Parathyroid adenoma (tissue), 2 donors: ENCODE data around the gene COMMD4.
"Not testable (repeated sequence)": the region's sequence is repeated elsewhere in the genome, so short reads cannot be mapped to it uniquely, and the experiment has no call there.

ENCODE experiments used
- H2AFZ ChIP-seq: fragments of 300-600 bp; sonication (generic); one replicate; pipeline ENCODE4 v1.7.0; 2017; ENCODE audit warnings: antibody characterized with exemption, mild to moderate bottlenecking
- H3K27ac ChIP-seq: fragments of 300-600 bp; sonication (generic); one replicate; pipeline ENCODE4 v1.7.0; 2017
- H3K27me3 ChIP-seq: fragments of 300-600 bp; sonication (generic); one replicate; pipeline ENCODE4 v1.7.0; 2017; ENCODE audit warnings: low read length; ENCODE audit not compliant: control insufficient read depth, insufficient read depth
- H3K36me3 ChIP-seq: fragments of 300-600 bp; sonication (generic); one replicate; pipeline ENCODE4 v1.7.0; 2017; ENCODE audit warnings: low read length; ENCODE audit not compliant: control insufficient read depth, insufficient read depth
- H3K4me1 ChIP-seq: fragments of 300-600 bp; sonication (generic); one replicate; pipeline ENCODE4 v1.7.0; 2017; ENCODE audit warnings: control low read depth
- H3K4me2 ChIP-seq: fragments of 300-600 bp; sonication (generic); one replicate; pipeline ENCODE4 v1.7.0; 2017; ENCODE audit warnings: low read length
- H3K4me3 ChIP-seq: fragments of 300-600 bp; sonication (generic); one replicate; pipeline ENCODE4 v1.7.0; 2017; ENCODE audit warnings: low read depth, low read length
- H3K79me2 ChIP-seq: fragments of 300-600 bp; sonication (generic); one replicate; pipeline ENCODE4 v1.7.0; 2017; ENCODE audit warnings: control low read depth
- H3K9ac ChIP-seq: fragments of 300-600 bp; sonication (generic); one replicate; pipeline ENCODE4 v1.7.0; 2017; ENCODE audit warnings: mild to moderate bottlenecking
- H3K9me3 ChIP-seq: fragments of 300-600 bp; sonication (generic); one replicate; pipeline ENCODE4 v1.7.0; 2017; ENCODE audit warnings: low read length; ENCODE audit not compliant: control insufficient read depth
- TF ChIP-seq, protein P1 (sequence below): fragments of 300-600 bp; sonication (generic); IDR thresholded peaks from one replicate; pipeline ENCODE4 v1.7.0; 2017; ENCODE audit warnings: antibody characterized with exemption, mild to moderate bottlenecking
- donor health status: primary hyperparathyroidism.

The COMMD4 gene

DNA sequence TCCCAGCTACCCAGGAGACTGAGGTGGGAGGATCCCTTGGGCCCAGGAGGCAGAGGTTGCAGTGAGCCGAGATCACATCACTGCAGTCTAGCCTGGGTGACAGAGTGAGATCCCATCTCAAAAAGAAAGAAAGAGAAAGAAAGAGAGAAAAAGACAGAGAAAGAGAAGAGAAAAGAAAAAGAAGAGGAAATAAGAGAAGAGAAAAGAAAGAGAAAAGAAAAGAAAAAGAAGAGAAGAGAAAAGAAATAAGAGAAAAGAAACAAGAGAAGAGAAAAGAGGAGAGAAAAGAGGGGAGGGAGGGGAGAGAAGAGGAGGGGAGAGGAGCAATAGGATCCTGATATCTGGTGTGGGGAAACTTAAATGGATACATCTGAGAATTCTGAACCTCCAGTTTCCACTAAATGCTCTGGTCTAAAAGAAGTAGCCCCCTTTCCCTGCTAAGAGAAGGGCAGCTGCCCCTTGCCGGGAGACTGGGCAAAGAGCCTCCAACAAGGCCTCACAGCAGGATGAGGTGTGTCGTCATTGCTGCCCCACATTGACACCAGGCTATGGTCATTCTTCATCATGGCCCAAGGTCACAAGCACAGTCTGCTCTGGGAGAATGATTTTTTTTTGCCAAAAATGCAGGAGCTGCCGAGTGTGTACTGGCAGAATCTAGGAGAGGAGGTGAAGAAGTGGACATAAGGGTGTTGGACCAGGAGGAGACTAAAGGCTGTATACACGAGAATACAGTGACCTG, 21.1 kb upstream of the COMMD4 start:
- Histone ChIP-seq H3K9ac (no peak overlapping the region), H3K4me1 (no peaks in the 10 kb centered on the region), H3K27ac (no peak overlapping the region), H3K4me2 (no peak overlapping the region), H3K4me3 (no peak overlapping the region), H2AFZ (no peak overlapping the region), H3K9me3 (no peaks in the 10 kb centered on the region), H3K79me2 (no peaks in the 10 kb centered on the region), H3K27me3 (no peaks in the 10 kb centered on the region), H3K36me3 (no peaks in the 10 kb centered on the region)
- TF ChIP-seq, protein P1, sequence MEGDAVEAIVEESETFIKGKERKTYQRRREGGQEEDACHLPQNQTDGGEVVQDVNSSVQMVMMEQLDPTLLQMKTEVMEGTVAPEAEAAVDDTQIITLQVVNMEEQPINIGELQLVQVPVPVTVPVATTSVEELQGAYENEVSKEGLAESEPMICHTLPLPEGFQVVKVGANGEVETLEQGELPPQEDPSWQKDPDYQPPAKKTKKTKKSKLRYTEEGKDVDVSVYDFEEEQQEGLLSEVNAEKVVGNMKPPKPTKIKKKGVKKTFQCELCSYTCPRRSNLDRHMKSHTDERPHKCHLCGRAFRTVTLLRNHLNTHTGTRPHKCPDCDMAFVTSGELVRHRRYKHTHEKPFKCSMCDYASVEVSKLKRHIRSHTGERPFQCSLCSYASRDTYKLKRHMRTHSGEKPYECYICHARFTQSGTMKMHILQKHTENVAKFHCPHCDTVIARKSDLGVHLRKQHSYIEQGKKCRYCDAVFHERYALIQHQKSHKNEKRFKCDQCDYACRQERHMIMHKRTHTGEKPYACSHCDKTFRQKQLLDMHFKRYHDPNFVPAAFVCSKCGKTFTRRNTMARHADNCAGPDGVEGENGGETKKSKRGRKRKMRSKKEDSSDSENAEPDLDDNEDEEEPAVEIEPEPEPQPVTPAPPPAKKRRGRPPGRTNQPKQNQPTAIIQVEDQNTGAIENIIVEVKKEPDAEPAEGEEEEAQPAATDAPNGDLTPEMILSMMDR = no peak

DNA sequence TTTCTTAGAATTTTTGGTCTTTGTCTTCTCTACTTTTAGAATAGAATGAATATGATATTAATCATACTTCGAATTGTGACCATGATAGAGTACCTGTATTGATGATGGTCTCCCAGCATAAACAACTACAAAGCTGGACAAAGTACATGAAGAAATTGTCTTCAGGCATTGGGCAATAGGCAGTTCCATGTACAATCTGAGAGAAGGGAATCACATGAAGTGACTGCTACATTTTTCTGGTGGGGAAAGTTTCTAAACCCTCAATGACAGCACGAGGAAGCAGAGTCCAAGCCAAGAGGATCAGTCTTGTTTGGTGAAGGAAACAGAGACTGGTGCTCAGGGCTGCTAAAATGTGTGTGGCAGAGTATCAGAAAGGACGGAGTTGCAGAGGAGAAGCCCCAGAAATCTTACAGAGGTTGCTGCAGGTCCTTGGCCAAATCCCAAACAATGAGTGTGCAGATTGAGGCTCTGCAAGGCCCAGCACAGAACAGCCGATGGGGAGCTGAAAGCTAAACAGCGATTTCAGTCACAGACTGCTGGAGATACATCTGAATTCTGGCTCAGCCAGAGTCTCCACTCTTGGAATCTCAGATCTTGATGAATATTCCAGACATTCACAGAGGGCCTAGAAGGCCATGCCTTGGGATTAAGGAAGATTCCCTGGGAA, 16.5 kb upstream of the COMMD4 start:
- not testable (repeated sequence) for H3K9ac ChIP-seq, H3K4me2 ChIP-seq, H3K9me3 ChIP-seq, H3K36me3 ChIP-seq, H2AFZ ChIP-seq, H3K4me1 ChIP-seq, H3K27me3 ChIP-seq, H3K4me3 ChIP-seq, H3K79me2 ChIP-seq, H3K27ac ChIP-seq

- H2AFZ ChIP-seq = no peak overlapping the region
- H3K9me3 ChIP-seq = no peaks in the 10 kb centered on the region
- no peak overlapping the region for H3K27ac ChIP-seq
- no peak overlapping the region for H3K4me3 ChIP-seq
- H3K9ac ChIP-seq = no peak overlapping the region
- no peak overlapping the region for H3K4me2 ChIP-seq
- no peaks in the 10 kb centered on the region for H3K79me2 ChIP-seq
- no peaks in the 10 kb centered on the region for H3K4me1 ChIP-seq
- no peaks in the 10 kb centered on the region for H3K36me3 ChIP-seq
- TF ChIP-seq, protein P1 = no peak
- H3K27me3 ChIP-seq = no peaks in the 10 kb centered on the region
Measured at GRCh38 chr15:75321711-75322110, 14.2 kb upstream of the COMMD4 start.

- H3K27ac ChIP-seq = no peak overlapping the region
- H3K4me2 ChIP-seq = no peak overlapping the region
- no peak overlapping the region for H3K9ac ChIP-seq
- H3K36me3 ChIP-seq = no peaks in the 10 kb centered on the region
- H3K79me2 ChIP-seq = no peaks in the 10 kb centered on the region
- no peak overlapping the region for H3K4me3 ChIP-seq
- H3K27me3 ChIP-seq = no peaks in the 10 kb centered on the region
- H2AFZ ChIP-seq = no peak overlapping the region
- TF ChIP-seq, protein P1 = no peak
- no peaks in the 10 kb centered on the region for H3K4me1 ChIP-seq
- no peaks in the 10 kb centered on the region for H3K9me3 ChIP-seq
Measured at GRCh38 chr15:75325922-75326321, 9.9 kb upstream of the COMMD4 start.

DNA sequence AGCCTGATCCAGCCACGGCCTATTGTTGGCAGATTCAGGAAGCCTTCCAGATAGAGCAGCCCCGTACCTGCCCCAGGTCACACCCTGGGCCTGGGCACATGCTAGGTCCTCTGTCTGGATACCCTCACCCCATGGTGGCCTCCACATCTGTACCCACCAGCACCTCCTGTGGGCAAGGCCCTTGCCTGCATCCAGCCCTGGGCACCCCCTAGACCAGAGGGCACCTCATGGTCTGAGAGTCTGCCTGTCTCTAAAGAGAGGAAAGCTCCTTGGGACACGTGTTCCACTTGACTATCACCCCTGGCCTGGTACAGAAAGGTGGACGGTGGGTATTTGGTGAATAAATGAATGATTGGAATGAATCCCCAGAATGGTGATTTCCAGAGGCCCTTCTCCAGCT, 8.9 kb upstream of the COMMD4 start:
- H3K36me3 ChIP-seq = no peaks in the 10 kb centered on the region
- H3K4me1 ChIP-seq = no peaks in the 10 kb centered on the region
- TF ChIP-seq, protein P1 = no peak

More for the DNA sequence above, 8.9 kb upstream of the COMMD4 start:
- Histone ChIP-seq H3K4me2 (no peak overlapping the region), H3K79me2 (no peaks in the 10 kb centered on the region), H2AFZ (no peak overlapping the region), H3K27ac (no peak overlapping the region), H3K4me3 (no peak overlapping the region), H3K9me3 (no peaks in the 10 kb centered on the region), H3K27me3 (no peaks in the 10 kb centered on the region), H3K9ac (no peak overlapping the region)
